ENCODE measurements around the gene SNX6. TPM values are rescaled to one million over a fixed set of nuclear protein-coding genes. Genes with fewer than 3 reads are reported as not detected.

SNX6 gene
- total RNA-seq (2021; ENCODE audit: unreplicated experiment), result 73.4 TPM
- 25.4 and 43.2 TPM in 2 replicates for polyA plus RNA-seq (2012)
- percentile 77 among the genes with signal in this experiment for Bru-seq, nascent RNA
- BruChase-seq, experiment 1, labeled RNA remaining after a 6-hour chase, result percentile 87 among the genes with signal in this experiment
- BruChase-seq, experiment 2, labeled RNA remaining after a 2-hour chase, result percentile 73 among the genes with signal in this experiment
- long read RNA-seq, transcript SNX6-202 (13 exons, 3,398 nt), result minor isoform, 30 of 296 reads
- long read RNA-seq, transcript SNX6-201 (14 exons, 2,001 nt), result major isoform, 217 of 296 reads
- long read RNA-seq, partial matches to known transcripts, result 11 of 296 reads
- long read RNA-seq, other reads (novel, unspliced or antisense), result 38 of 296 reads

GRCh38 chr14:34629657-34630529 is at the start of gene SNX6:
SNX6 (minus strand) TSS chr14:34630148; CDS start chr14:34630116, 32 bp downstream.
- peak; percentile 35 for DNase-seq (ENCODE audit: low read depth, low spot score)
- TF ChIP-seq REST (IDR thresholded peaks at IDR 0.05; ENCODE audit: low read depth) (no peak), EZH2phosphoT487 (IDR thresholded peaks at IDR 0.05; ENCODE audit: borderline replicate concordance) (no peak), TCF7L2 (IDR thresholded peaks at IDR 0.05; ENCODE audit: borderline replicate concordance, extremely low read depth, insufficient read depth, insufficient read length) (peak; percentile 19), EGR1 (IDR thresholded peaks at IDR 0.05; ENCODE audit: low read depth) (no peak), CBX3 (IDR thresholded peaks at IDR 0.05; ENCODE audit: low read depth) (no peak), CTCF (IDR thresholded peaks at IDR 0.05 in 2 of 3, conservative IDR thresholded peaks at IDR 0.05 in 1 of 3; ENCODE audit: borderline replicate concordance in 1 of 3, insufficient read depth in 1 of 3, low read depth in 2 of 3, low read length in 2 of 3) (no peak), SRF (IDR thresholded peaks at IDR 0.05; ENCODE audit: low read depth) (no peak), POLR2AphosphoS5 (IDR thresholded peaks at IDR 0.05; ENCODE audit: low read depth, low read length) (peak; percentile 85), ZFX (IDR thresholded peaks at IDR 0.05) (peak; percentile 79), ZNF274 (IDR thresholded peaks at IDR 0.05; ENCODE audit: low read depth, low read length) (no peak), ZBTB33 (IDR thresholded peaks at IDR 0.05; ENCODE audit: extremely low read depth, insufficient replicate concordance, low read length) (no peak), YY1 (IDR thresholded peaks at IDR 0.05; ENCODE audit: extremely low read depth, insufficient replicate concordance, low read depth, low read length) (peak; percentile 85), POLR2A (IDR thresholded peaks at IDR 0.05; ENCODE audit: borderline replicate concordance, extremely low read depth, insufficient read depth, insufficient read length) (peak; percentile 67), RAD21 (IDR thresholded peaks at IDR 0.05; ENCODE audit: low read depth) (no peak), ELF1 (IDR thresholded peaks at IDR 0.05; ENCODE audit: borderline replicate concordance, low read depth) (no peak)
- peak within 1 kb of the TSS; percentile 78 for H3K27ac ChIP-seq (ENCODE audit: low read depth, low read length)
- H3K4me2 ChIP-seq (ENCODE audit: low read length), result peak within 1 kb of the TSS; percentile 81
- H4K20me1 ChIP-seq (ENCODE audit: insufficient read depth), result no peaks in the 10 kb centered on the region
- ChIA-PET POLR2A (no interaction called here), CTCF (no interaction called here), RAD21 (ENCODE audit: low non-redundant PET in 1 of 2, low total read pairs in 2 of 2, uncharacterized antibody in 2 of 2, unreplicated experiment in 2 of 2) (no interaction called here)
- H3K9me2 ChIP-seq (ENCODE audit: insufficient read depth), result no peaks in the 10 kb centered on the region
- peak; percentile 95 for ATAC-seq
- no TSS peak for BruUV-seq (replicated peaks)
- intact Hi-C loops (cut with micrococcal nuclease), result no loop called here
- H3K9ac ChIP-seq (ENCODE audit: low read length), result peak within 1 kb of the TSS; percentile 91
- H3K27me3 ChIP-seq (ENCODE audit: insufficient read depth, low read length), result no peaks in the 10 kb centered on the region
- H3K9me3 ChIP-seq (ENCODE audit: control insufficient read depth in 1 of 2, insufficient read depth in 1 of 2, low read depth in 1 of 2, low read length in 2 of 2), result no peaks in the 10 kb centered on the region
- peak within 1 kb of the TSS; percentile 73 for H2AFZ ChIP-seq (ENCODE audit: low read depth, low read length, poor library complexity, severe bottlenecking)
- peaks cover 47% of the 10 kb centered on the region for H3K79me2 ChIP-seq (ENCODE audit: insufficient read depth, low read length)
- H3K36me3 ChIP-seq (ENCODE audit: control insufficient read depth in 1 of 2, insufficient read depth in 2 of 2, low read length in 2 of 2), result 0 out of 4 replicates have a peak, but pooled peaks cover 2 to 3% of the 10 kb centered on the region in 2 experiments
- peak within 1 kb of the TSS; percentile 79 to 80 for H3K4me3 ChIP-seq (replicated peaks in 1 of 2; ENCODE audit: low read depth in 1 of 2, low read length in 2 of 2)
- H3K4me1 ChIP-seq (ENCODE audit: control insufficient read depth in 1 of 2, insufficient read depth in 2 of 2, low read length in 2 of 2), result peaks cover 15 to 27% of the 10 kb centered on the region in 2 experiments
